Effector CD8-positive, alpha-beta T cell (primary cell): ENCODE results near the gene CYP39A1.
"Not testable (repeated sequence)": the region's sequence is repeated elsewhere in the genome, so short reads cannot be mapped to it uniquely, and the experiment has no call there.

Experiments used
- DNase-seq: peaks from one replicate; lab custom pipeline; 2025; lab: John Stamatoyannopoulos, UW

Gene CYP39A1

DNA sequence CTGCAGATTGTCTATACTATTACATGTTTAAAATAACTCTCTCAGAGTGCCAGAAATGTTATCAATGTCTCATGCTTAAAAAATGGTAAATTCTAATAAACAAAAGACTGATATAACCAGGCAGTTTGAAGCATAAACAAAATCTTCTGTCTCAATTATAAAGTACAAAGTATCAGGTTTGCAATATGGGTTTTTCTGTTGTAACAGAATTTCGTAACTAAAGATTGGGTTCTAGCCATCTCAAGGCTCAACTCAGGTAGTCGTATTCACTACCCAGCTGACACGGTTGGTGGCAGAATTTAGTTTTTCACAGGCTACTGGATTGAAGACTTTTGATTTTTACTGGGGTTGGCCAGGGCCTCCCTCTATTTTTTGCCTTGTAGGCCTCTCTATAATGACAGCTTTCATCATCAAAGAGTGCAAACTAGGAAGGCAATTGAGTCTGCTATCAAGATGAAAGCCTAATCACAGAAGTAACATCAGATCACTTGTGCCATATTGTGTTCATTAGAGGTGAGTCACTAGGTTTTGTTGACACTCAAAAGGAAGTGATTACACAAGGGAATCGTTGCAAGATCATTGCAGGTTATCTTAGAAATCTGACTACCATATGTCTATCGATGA is 3.6 kb downstream of the CYP39A1 start:
- no peak for DNase-seq

DNA sequence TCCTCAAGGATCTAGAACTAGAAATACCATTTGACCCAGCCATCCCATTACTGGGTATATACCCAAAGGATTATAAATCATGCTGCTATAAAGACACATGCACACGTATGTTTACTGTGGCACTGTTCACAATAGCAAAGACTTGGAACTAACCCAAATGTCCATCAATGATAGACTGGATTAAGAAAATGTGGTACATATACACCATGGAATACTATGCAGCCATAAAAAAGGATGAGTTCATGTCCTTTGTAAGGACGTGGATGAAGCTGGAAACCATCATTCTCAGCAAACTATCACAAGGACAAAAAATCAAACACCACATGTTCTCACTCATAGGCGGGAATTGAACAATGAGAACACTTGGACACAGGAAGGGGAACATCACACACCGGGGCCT is 4.5 kb downstream of the CYP39A1 start:
- DNase-seq = not testable (repeated sequence)

GRCh38 chr6:46645265-46645664 is 7.4 kb downstream of the CYP39A1 start:
- no peak for DNase-seq

DNA sequence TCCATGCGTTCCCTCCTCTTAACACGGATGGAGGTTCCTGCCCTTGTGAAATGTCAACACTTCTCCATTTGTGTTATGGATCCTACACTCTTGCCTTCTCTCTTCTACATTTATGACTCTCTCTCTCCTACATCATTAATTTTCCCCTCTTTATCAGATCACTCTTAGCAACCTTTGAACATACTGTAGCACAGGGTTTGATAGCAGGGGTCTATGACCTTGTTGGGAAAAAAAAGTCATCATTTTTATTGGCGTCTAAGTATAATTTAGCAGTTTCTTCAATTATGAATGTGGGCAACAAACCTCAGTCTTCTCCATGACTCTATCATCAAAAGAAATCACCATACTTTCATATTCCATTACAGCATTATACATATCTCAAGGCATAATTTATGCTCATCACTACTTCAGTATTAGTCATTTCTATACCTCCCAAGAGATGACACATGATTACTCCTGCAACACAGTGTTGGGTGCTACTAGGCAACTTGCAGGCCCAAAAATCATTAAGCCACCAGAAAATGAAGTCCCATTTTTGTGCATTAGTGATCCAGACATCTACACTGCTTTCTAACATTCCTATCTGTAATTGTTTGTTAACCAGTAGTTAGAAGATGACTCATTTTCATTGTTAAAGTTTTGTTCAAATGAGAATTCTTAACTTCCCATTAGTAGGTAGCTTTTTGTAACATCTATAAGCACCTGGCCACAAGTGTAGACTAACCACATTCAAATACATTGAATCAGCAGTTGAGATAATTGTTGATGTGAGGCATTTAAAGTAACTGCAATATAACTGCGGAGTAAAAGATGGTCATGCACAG is 9.5 kb downstream of the CYP39A1 start:
- no peak for DNase-seq

GRCh38 chr6:46638650-46639049 is 14.0 kb downstream of the CYP39A1 start:
- DNase-seq = no peak

GRCh38 chr6:46637933-46638332 is 14.7 kb downstream of the CYP39A1 start:
- no peak for DNase-seq

- DNase-seq = no peak
Observed at GRCh38 chr6:46637145-46637544, 15.5 kb downstream of the CYP39A1 start.

DNA sequence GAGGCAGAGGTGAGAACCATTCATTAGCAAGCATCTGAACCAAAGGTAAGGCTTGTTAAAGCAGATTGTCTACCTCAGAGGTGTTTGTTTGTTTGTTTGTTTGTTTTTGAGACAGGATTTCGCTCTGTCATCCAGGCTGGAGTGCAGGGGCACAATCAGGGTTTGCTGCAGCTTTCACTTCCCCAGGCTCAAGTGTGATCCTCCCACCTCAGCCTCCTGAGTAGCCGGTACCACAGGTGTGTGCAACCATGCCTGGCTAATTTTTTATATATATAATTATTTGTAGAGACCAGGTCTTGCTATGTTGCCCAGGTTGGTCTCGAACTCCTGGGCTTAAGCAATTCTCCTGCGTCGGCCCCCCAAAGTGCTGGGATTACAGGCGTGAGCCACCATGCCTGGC is 17.2 kb downstream of the CYP39A1 start:
- DNase-seq = no peak

DNA sequence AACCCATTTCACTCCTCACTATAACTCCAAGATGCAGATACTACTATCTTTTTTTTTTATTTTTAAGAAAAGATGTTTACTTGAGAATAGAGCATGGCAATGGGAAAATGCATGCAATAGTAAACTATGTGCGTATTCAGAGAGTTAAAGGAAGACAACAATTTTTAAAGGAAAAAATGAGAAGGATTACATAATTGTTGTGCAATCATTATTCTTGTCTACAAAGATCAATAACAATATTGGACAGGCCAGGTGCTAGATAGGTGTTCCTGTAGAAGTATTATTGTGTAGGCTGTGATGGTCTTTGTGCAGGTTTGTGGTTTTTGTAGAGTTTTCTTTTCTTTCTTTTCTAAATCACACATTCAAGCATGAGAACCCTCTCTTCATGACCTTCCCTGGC is 20.6 kb downstream of the CYP39A1 start:
- no peak for DNase-seq

DNA sequence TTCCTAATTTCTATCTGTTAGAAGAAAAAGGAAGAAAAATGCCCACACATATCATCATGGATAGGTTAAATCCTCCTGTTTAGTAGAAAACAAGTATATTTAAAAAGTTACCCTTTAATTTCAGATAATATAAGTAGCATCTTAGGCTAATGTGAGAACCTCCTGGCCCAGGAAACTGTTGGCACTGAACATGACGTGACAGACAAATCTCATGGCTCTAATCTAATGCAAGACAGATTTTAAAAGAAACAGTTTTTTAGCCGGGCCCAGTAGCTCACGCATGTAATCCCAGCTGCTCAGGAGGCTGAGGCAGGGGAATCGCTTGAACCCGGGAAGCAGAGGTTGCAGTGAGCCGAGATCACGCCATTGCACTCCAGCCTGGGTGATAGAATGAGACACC is 22.9 kb downstream of the CYP39A1 start:
- DNase-seq = no peak

GRCh38 chr6:46628976-46629375 is 23.6 kb downstream of the CYP39A1 start:
- no peak for DNase-seq

DNA sequence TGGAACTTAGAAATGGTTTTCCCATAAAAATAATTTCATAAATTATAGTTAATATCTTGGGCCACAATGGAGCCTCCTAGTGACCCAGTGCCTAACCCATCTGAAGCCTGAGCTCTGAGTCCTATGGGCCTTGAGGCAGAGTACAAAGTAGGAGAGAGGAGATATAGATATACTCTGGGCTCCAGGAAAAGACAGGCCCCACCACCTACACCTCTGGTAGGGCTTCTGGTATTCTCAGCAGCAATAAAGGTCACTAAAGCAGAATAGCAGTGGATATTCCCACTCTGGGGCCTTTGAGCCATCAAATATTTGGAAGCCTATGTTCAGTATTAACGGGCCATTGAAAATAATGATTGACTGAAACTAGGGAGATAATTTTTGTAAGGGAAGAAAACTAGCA is 24.1 kb downstream of the CYP39A1 start:
- DNase-seq = no peak

DNA sequence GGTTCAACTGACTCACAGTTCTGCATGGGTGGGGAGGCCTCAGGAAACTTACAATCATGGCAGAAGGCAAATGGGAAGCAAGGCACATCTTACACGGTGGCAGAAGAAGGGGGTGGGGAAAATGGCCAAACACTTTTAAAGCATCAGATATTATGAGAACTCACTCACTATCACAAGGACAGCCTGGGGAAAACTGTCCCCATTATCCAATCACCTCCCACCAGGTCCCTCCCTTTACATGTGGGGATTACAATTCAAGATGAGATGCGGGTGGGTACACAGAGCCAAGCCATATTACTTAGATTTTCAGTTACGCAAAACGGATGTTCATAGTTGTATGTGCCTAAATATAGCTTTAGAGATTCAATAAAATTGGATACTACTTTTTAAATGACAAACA is 25.6 kb downstream of the CYP39A1 start:
- DNase-seq = no peak

DNA sequence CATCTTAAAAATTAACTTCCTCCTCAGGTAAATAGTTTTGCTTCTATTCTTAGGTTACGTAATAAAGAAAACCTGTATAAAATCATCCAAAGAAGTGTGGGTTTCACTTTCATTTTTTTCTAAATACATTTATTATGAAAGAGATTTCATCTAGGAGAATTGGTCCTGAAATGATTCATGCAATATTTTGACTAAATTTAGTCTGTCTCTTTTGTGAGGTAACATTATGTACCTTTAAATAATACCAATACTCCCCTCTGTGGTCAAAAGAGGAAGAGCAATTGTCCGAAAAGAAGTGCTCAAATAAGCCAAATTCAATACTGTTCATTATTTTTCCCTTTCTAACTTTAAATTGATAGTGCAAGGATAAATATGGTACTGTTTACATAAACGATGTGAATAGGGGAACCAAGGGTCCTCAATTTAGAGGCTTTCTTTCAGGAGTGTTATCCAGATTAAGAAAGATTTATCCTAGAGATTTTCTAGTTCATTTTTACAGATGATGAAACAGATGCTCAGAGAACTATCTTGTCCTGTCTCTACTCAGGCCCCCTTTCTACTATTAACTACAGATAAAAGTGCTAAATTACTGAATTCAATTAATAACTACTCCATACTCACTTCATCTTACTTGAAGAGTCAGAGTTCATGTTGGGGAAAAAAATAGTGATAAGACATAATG is 26.2 kb downstream of the CYP39A1 start:
- DNase-seq = no peak

DNA sequence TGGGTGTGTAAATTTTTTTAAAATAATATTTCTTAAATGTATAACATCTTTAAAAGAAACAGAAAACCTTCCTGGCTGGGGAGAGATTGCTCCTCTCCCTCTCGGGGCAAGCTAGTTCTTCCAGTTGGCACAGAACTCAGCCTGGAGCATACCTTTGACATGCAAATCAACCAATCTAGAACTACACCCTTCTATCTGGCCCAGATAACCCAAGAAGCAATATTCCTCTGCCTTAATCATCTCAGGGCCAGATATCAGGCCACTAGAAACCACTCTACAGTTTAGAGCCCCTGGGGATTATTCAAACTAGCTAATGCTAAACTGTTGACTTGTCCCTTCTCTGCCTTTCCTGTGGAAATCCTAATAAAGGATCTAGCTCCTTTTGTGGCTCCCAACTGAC is 33.9 kb downstream of the CYP39A1 start:
- no peak for DNase-seq

DNA sequence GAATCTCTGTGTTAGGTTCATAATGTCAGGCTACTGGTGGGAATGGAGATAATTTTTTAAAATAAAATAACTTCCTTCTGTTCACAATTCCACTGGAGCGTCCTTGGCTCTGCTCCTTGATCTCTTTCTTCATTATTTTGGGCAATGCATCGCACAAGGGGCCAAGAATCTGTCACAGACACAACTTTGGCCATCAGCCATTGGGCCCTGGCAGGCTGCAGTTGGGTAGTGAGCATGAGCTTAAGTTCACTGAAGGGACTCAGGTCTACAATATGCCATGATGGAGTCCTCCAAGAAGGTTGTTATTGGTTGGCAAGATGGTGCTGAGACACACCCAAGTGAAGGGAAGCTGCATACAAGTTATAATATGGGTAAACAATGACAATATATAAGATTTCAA is 40.0 kb downstream of the CYP39A1 start:
- no peak for DNase-seq

GRCh38 chr6:46610862-46611553 is 41.6 kb downstream of the CYP39A1 start:
- DNase-seq = no peak

GRCh38 chr6:46606338-46606737 is 46.3 kb downstream of the CYP39A1 start:
- DNase-seq = no peak

DNA sequence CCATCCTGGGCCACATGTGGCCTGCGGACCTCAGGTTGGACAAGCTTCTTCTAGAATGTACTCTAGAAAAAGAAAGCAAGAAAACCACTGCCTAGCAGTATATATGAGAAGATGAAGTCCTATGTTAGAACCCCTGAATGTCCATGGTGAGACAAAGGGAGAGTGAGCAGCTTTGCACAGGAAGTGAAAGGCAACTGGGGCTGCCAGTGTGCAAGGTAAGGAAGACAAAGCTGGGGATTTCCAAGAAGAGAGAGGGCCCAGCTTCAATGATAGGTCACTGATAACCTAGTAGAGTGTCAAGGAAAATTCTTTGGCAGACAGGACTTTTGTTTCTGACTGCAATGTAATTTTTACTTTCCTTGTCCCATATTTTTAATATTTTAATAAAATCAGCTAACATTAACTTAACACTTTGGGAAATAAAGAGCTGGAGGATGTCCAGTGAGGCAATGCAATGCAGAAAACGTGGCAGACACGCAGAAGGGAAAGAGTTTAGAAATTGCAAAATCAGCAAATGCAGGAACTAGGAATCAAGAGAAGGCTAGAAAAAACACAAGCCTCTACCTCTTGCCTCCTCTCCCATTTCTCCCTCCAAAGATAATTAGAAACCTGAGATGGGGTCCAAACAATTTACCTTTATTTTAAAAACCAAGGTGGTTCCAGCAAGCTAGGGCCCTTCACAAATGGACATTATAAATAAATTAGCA is 47.4 kb downstream of the CYP39A1 start:
- no peak for DNase-seq

DNA sequence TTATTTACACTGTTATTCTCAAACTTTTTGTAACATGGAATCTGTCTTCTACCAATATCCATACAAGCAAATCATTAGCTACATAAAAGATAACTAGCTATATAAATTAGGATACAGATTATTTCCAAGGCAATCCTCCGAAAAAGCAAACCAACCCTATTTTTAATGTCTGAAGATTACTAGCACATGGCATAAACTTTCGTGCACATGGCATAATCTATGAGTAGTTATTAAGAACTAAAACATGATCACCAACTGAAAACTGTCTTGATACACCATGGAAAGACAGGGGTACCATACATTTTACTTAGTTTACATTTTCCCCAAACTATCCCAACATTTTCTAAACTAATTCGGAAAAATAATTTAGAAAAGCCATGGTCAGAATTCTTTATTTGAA is 54.4 kb downstream of the CYP39A1 start:
- no peak for DNase-seq

DNA sequence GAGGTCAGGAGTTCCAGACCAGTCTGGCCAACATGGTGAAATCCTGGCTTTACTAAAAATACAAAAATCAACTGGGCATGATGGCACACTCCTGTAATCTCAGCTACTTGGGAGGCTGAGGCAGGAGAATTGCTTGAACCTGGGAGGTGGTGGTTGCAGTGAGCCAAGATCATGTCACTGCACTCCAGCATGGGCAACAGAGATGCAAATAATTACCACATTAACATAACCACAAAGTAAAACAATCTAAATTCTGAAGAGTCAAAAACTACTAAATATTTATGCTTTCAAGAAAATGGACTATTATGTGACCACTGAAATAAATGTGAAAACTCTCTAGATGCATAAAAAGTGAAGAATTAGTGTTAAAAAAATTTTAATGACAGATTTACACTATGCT is 59.9 kb downstream of the CYP39A1 start:
- DNase-seq = no peak

GRCh38 chr6:46592046-46592445 is 60.6 kb downstream of the CYP39A1 start:
- DNase-seq = no peak
